ENCODE data around the gene ASIC2.

- no peak for TF ChIP-seq CTCF (IDR thresholded peaks at IDR 0.05)
- TF ChIP-seq REST (IDR thresholded peaks at IDR 0.05; ENCODE audit: insufficient read depth in 1 of 2, low read depth in 2 of 2, low read length in 1 of 2) = no peak
Observed at GRCh38 chr17:33322063-33322462, 29.0 kb upstream of the ASIC2 start.

Data from Panc1 (cell line).